Activated CD8-positive, alpha-beta memory T cell treated with anti-CD3 and anti-CD28 coated beads, Interleukin-2, amount 50 U/mL, for 1 hour (primary cell): ENCODE measurements around the gene AOX1.
"Not testable (repeated sequence)": the region's sequence is repeated elsewhere in the genome, so short reads cannot be mapped to it uniquely, and the experiment has no call there.

Source experiments
- DNase-seq: peaks from one replicate; pipeline ENCODE4 v3.0.0-alpha.2; 2020; ENCODE audit errors: extremely low read depth

Gene AOX1

GRCh38 chr2:200627110-200627770 lies 41.4 kb downstream of the AOX1 start:
- no peak for DNase-seq

- not testable (repeated sequence) for DNase-seq
Measured at GRCh38 chr2:200628461-200628860, 42.6 kb downstream of the AOX1 start.

GRCh38 chr2:200631287-200631686 lies 45.5 kb downstream of the AOX1 start:
- no peak for DNase-seq

- no peak for DNase-seq
Measured at GRCh38 chr2:200634231-200634964, 48.6 kb downstream of the AOX1 start.

GRCh38 chr2:200635251-200635650 lies 49.4 kb downstream of the AOX1 start:
- no peak for DNase-seq

- no peak for DNase-seq
Measured at GRCh38 chr2:200637901-200638300, 52.1 kb downstream of the AOX1 start.

GRCh38 chr2:200640176-200640575 lies 54.4 kb downstream of the AOX1 start:
- no peak for DNase-seq

- no peak for DNase-seq
Measured at GRCh38 chr2:200640901-200641300, 55.1 kb downstream of the AOX1 start.

GRCh38 chr2:200648518-200649281 lies 62.9 kb downstream of the AOX1 start:
- DNase-seq = not testable (repeated sequence)

GRCh38 chr2:200649724-200650123 lies 63.9 kb downstream of the AOX1 start:
- no peak for DNase-seq

- DNase-seq = no peak
Measured at GRCh38 chr2:200650195-200650594, 64.4 kb downstream of the AOX1 start.

- no peak for DNase-seq
Measured at GRCh38 chr2:200652158-200652557, 66.3 kb downstream of the AOX1 start.

- DNase-seq = no peak
Measured at GRCh38 chr2:200653021-200653420, 67.2 kb downstream of the AOX1 start.

GRCh38 chr2:200654823-200655222 lies 69.0 kb downstream of the AOX1 start:
- no peak for DNase-seq

- no peak for DNase-seq
Measured at GRCh38 chr2:200655918-200656580, 70.2 kb downstream of the AOX1 start.

- DNase-seq = no peak
Measured at GRCh38 chr2:200658278-200658864, 72.6 kb downstream of the AOX1 start.

GRCh38 chr2:200659410-200659809 lies 73.6 kb downstream of the AOX1 start:
- DNase-seq = no peak

- no peak for DNase-seq
Measured at GRCh38 chr2:200661477-200661876, 75.7 kb downstream of the AOX1 start.

- no peak for DNase-seq
Measured at GRCh38 chr2:200662727-200663126, 76.9 kb downstream of the AOX1 start.

- DNase-seq = no peak
Measured at GRCh38 chr2:200664770-200665494, 79.1 kb downstream of the AOX1 start.
